ENCODE data around the gene NOCT.

DNA sequence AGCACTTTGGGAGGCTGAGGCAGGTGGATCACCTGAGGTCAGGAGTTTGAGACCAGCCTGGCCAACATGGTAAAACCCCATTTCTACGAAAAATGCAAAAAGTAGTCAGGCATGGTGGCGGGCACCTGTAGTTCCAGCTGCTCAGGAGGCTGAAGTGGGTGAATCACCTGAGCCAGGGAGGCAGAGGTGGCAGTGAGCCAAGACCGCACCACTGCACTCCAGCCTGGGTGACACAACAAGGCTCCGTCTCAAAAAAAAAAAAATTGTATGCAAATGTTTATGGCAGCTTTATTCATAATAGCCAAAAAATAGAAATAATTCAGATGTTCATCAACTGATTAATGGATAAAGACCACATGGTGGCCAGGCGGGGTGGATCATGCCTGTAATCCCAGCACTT, 9.8 kb upstream of the NOCT start:
- TF ChIP-seq, protein P1, sequence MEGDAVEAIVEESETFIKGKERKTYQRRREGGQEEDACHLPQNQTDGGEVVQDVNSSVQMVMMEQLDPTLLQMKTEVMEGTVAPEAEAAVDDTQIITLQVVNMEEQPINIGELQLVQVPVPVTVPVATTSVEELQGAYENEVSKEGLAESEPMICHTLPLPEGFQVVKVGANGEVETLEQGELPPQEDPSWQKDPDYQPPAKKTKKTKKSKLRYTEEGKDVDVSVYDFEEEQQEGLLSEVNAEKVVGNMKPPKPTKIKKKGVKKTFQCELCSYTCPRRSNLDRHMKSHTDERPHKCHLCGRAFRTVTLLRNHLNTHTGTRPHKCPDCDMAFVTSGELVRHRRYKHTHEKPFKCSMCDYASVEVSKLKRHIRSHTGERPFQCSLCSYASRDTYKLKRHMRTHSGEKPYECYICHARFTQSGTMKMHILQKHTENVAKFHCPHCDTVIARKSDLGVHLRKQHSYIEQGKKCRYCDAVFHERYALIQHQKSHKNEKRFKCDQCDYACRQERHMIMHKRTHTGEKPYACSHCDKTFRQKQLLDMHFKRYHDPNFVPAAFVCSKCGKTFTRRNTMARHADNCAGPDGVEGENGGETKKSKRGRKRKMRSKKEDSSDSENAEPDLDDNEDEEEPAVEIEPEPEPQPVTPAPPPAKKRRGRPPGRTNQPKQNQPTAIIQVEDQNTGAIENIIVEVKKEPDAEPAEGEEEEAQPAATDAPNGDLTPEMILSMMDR (IDR thresholded peaks at IDR 0.05) = no peak
- no peak for TF ChIP-seq POLR2A (IDR thresholded peaks at IDR 0.05)
- no peak for TF ChIP-seq EP300 (IDR thresholded peaks at IDR 0.05)
- no peak for TF ChIP-seq POLR2AphosphoS5 (IDR thresholded peaks at IDR 0.05)
